ENCODE measurements around the gene PSTPIP1.

Gene PSTPIP1

GRCh38 chr15:76976572-76977270, 18.2 kb upstream of the PSTPIP1 start:
- in situ Hi-C loops (cut with MboI; ENCODE audit: low sequenced_read_pairs) = no loop called here

- in situ Hi-C loops (cut with MboI; ENCODE audit: low sequenced_read_pairs) = no loop called here
Observed at GRCh38 chr15:76978522-76979330, 16.2 kb upstream of the PSTPIP1 start.

GRCh38 chr15:76979331-76979925, 15.5 kb upstream of the PSTPIP1 start:
- in situ Hi-C loops (cut with MboI; ENCODE audit: low sequenced_read_pairs) = no loop called here

DNA sequence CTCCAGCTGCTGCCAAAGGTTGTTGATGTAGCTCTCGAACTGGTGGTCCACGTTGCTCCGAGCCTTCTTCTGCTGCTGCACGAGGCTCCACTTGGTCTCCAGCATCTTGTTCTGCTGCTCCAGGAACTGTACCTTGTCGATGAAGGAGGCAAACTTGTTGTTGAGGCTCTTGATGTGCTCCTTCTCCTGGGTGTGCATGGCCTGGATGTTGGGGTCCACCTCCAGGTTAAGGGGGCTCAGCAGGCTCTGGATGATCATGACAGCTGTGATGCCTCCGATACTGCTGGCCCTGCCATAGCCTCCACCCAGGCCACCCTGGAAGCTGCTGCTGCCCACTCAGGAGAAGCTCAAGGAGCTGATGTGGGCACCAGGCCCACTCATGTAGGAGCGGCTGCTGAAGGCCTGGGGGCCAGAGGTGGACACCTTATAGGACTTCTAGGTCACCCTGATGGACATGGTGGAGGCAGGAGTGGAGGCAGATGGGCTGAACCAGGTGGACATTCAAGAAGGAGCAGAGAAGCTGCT, 14.9 kb upstream of the PSTPIP1 start:
- in situ Hi-C loops (cut with MboI; ENCODE audit: low sequenced_read_pairs) = no loop called here

DNA sequence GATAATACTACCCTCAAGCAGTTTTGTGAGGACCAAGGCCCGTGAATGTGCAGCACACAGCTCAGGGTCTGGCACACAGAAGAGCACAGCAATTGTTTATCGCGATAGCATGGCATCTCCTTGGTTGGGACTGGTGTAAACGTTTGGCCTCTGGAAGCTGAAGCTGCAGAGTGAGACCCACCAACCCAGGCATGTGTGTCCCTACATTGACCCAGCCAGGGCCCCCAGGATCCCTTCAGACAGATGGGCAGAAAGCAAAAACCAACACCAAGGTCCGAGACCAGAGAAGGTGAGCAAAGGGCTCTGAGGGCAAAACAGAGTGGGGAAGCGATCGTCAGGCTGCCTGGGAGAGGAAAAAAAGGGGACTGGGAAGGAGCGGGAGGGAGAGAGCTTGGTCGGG, 12.6 kb upstream of the PSTPIP1 start:
- in situ Hi-C loops (cut with MboI; ENCODE audit: low sequenced_read_pairs) = no loop called here

- in situ Hi-C loops (cut with MboI; ENCODE audit: low sequenced_read_pairs) = no loop called here
Observed at GRCh38 chr15:76982756-76983155, 12.2 kb upstream of the PSTPIP1 start.

GRCh38 chr15:76983590-76984375, 11.1 kb upstream of the PSTPIP1 start:
- in situ Hi-C loops (cut with MboI; ENCODE audit: low sequenced_read_pairs) = no loop called here

GRCh38 chr15:76986743-76987142, 8.2 kb upstream of the PSTPIP1 start:
- in situ Hi-C loops (cut with MboI; ENCODE audit: low sequenced_read_pairs) = loop anchor here (5.0 kb wide), 1 partner anchor 41 kb away; no protein-coding TSS in a partner anchor

- in situ Hi-C loops (cut with MboI; ENCODE audit: low sequenced_read_pairs) = loop anchor here (5.0 kb wide), 1 partner anchor 40 kb away; no protein-coding TSS in a partner anchor
Observed at GRCh38 chr15:76987276-76987675, 7.7 kb upstream of the PSTPIP1 start.

GRCh38 chr15:76987896-76988860, 6.7 kb upstream of the PSTPIP1 start:
- in situ Hi-C loops (cut with MboI; ENCODE audit: low sequenced_read_pairs) = loop anchor here (5.0 kb wide), 1 partner anchor 39 kb away; no protein-coding TSS in a partner anchor

DNA sequence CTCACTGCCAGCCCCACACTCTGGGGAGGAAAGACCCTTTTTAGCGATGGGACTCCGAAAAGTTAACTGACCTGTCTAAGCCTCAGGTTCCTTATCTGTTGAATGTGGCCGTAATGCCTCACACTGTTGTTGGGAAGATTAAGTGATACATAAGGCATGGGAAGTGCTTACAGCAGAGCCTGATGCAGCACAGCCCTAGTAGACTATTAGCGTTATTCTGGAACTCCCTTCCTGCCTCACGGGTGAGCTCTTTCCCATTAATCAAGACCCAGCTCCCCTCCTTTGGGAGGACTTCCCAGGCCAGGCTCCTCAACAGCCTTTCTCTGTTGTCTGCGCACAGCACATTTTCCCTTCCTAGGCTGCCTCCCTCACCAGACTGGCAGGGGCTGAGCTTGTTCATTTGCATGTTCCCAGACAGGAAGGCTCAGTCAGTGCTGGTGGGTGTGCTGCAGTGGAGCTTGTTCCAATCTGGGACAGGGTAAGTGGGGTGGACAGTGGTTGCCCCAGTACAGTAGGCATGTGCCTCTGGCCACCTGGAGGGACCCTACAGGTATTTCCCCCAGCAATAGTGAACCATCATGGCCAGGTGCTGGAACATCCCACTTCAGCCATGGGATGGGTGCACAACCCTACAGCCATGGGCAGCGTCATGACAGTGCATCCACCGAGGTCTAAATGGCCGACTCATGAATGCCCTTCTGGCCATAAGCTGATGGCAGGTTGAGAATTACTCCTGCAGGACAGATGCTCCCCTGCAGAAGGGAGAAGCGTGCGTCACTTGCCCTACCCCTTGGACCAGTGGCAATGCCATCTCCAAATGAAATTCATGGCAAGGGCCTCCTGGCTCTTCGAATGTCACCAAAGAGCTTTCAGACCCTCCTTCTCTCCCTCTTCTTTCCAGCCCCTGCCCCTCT, 5.8 kb upstream of the PSTPIP1 start:
- in situ Hi-C loops (cut with MboI; ENCODE audit: low sequenced_read_pairs) = loop anchor here (5.0 kb wide), 1 partner anchor 38 kb away; no protein-coding TSS in a partner anchor

DNA sequence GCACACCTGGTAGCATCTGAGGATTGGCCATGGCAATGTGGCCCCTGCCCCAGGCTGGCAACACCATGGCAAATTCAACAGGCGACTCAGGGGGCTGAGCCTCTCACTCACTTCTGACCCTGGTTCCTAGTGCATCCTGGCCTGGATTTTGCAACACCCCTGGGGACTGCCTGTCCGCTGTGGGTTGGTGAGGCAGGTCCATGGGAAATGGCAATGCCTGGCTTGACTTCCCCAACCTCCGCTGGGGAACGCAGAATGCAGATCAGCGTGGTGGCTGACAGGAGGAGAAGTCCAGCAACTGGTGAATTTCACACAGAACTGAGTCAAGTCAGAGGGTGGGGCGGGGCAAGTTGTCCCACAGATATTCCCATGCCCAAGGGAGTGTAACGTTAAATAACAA, 3.9 kb upstream of the PSTPIP1 start:
- in situ Hi-C loops (cut with MboI; ENCODE audit: low sequenced_read_pairs) = no loop called here

GRCh38 chr15:76991741-76992645, 2.9 kb upstream of the PSTPIP1 start:
- in situ Hi-C loops (cut with MboI; ENCODE audit: low sequenced_read_pairs) = no loop called here

- in situ Hi-C loops (cut with MboI; ENCODE audit: low sequenced_read_pairs) = no loop called here
Observed at GRCh38 chr15:76993114-76993725, 1.7 kb upstream of the PSTPIP1 start.

GRCh38 chr15:76994001-76994400, 925 bp upstream of the PSTPIP1 start:
- in situ Hi-C loops (cut with MboI; ENCODE audit: low sequenced_read_pairs) = no loop called here

GRCh38 chr15:76994496-76994895, 430 bp upstream of the PSTPIP1 start:
- in situ Hi-C loops (cut with MboI; ENCODE audit: low sequenced_read_pairs) = no loop called here

- in situ Hi-C loops (cut with MboI; ENCODE audit: low sequenced_read_pairs) = no loop called here
Observed at GRCh38 chr15:76996076-76996525, 1.2 kb downstream of the PSTPIP1 start.
